Brain microvascular endothelial cell (primary cell): ENCODE data around the gene BABAM2.

Experiments
- DNase-seq: peaks from one replicate; pipeline ENCODE4 v3.0.0-alpha.2; 2020
- H3K27ac ChIP-seq: fragments of 250-450 bp; sonication (Bioruptor Pico); 2 replicates; pipeline ENCODE4 v1.5.1; 2020; ENCODE audit warnings: mild to moderate bottlenecking, moderate library complexity
- H3K27me3 ChIP-seq: fragments of 250-450 bp; sonication (Bioruptor Pico); replicated peaks from 2 replicates; pipeline ENCODE4 v1.5.1; 2020; ENCODE audit warnings: mild to moderate bottlenecking
- H3K36me3 ChIP-seq: fragments of 250-450 bp; sonication (Bioruptor Pico); replicated peaks from 2 replicates; pipeline ENCODE4 v1.5.1; 2020; ENCODE audit warnings: mild to moderate bottlenecking
- H3K4me3 ChIP-seq: 2 replicates; pipeline ENCODE4 v1.5.1; 2011; ENCODE audit warnings: low read depth, mild to moderate bottlenecking, control low read depth, low read length, moderate library complexity
- in situ Hi-C: cut with HindIII; loops from 2 replicates; pipeline ENCODE4 v1.10.0; 2017; ENCODE audit warnings: low sequenced_read_pairs, low pct_ligation_motif_present
- TF ChIP-seq, protein P1 (sequence below): IDR thresholded peaks from 2 replicates; pipeline ENCODE4 v1.5.1; 2011; ENCODE audit warnings: low read depth, mild to moderate bottlenecking, moderate library complexity, low read length, control low read depth, inconsistent platforms; ENCODE audit errors: missing control alignments

BABAM2 gene

DNA sequence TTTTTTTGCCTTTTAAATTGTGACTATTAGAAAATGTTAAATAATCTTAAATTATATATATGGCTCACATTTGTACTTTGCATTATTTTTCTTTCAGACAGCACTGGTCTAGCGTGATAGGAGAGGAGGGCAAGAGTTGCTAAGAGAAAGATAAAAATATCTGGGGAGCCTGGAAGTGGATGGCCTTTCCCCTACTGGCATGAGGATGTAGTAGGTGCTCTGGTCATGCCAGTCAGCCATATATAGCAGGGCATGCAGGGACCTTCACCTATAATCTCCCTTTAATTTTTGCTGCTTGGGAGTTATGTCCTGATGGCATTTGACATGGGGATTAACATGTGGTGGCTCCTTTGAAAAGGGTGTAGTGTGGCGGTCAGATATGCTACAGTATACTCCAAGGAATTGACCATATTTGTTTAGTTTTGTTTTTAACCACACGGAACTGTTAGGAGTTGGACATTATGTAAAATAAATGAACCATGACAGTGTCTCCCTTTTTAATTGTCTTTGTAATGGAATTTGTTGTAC lies 144.7 kb downstream of the BABAM2 start:
- no peaks in the 10 kb centered on the region for H3K36me3 ChIP-seq
- in situ Hi-C loops = no loop called here
- H3K27me3 ChIP-seq = no peaks in the 10 kb centered on the region
- no peak overlapping the region for H3K4me3 ChIP-seq
- DNase-seq = no peak
- no peak overlapping the region for H3K27ac ChIP-seq
- TF ChIP-seq, protein P1, sequence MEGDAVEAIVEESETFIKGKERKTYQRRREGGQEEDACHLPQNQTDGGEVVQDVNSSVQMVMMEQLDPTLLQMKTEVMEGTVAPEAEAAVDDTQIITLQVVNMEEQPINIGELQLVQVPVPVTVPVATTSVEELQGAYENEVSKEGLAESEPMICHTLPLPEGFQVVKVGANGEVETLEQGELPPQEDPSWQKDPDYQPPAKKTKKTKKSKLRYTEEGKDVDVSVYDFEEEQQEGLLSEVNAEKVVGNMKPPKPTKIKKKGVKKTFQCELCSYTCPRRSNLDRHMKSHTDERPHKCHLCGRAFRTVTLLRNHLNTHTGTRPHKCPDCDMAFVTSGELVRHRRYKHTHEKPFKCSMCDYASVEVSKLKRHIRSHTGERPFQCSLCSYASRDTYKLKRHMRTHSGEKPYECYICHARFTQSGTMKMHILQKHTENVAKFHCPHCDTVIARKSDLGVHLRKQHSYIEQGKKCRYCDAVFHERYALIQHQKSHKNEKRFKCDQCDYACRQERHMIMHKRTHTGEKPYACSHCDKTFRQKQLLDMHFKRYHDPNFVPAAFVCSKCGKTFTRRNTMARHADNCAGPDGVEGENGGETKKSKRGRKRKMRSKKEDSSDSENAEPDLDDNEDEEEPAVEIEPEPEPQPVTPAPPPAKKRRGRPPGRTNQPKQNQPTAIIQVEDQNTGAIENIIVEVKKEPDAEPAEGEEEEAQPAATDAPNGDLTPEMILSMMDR = no peak

DNA sequence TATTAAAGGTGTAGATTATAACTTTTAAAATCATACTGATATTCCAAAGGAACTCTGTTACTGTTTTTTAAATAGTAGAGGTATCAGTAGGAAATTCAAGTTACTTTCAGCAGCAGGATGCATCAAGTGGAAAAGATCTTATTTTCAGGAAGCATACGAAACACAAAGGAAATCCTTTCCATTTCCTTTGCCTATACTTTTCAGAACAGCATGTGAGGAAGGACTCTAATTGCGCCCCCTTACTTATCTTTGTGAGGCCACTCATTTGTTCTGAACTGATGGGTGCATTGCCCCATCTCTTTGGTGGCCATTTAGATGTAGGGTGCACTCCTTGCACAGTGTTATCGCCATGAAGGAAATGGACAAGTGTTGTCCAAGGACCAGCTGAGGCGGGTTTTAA lies 145.3 kb downstream of the BABAM2 start:
- no peak for DNase-seq
- Histone ChIP-seq H3K27ac (no peak overlapping the region), H3K4me3 (no peak overlapping the region), H3K27me3 (no peaks in the 10 kb centered on the region), H3K36me3 (no peaks in the 10 kb centered on the region)
- TF ChIP-seq, protein P1 = no peak
- in situ Hi-C loops = no loop called here

DNA sequence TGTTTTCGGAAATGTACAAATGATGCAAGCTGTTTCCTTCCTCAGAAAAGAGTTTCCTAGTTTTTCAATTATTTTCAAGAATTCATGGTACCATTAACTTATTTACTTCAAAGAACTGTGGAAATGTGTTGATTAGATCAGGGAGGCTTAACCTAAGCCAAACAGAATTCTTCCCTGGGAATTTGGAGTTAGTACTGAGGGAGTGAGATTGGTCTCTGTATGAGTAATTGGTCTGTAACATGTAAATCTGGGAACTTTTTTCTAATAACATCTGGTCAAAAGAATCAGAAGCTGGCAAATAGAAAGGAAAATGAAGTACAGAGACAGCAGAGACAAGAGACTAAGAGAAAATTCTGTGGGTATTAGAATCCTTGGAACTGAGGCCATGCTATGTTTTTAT lies 145.8 kb downstream of the BABAM2 start:
- H3K27me3 ChIP-seq = no peaks in the 10 kb centered on the region
- in situ Hi-C loops = no loop called here
- TF ChIP-seq, protein P1 = no peak
- DNase-seq = no peak
- H3K36me3 ChIP-seq = no peaks in the 10 kb centered on the region
- H3K4me3 ChIP-seq = no peak overlapping the region
- no peak overlapping the region for H3K27ac ChIP-seq

DNA sequence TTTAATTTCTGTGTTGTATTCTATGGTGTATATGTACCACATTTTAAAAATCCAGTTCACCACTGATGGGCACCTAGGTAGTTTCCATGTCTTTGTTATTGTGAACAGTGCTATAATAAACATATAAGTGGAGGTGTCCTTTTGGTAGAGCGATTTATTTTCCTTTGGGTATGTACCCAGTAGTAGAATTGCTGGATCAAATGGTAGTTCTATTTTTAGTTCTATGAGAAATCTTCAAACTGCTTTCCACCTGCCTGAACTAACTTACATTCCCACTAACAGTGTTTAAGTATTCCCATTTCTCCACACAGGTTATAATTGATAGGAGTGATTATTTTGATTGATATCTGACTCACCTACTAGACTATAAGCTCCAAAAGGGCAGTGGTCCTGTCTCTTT lies 148.2 kb downstream of the BABAM2 start:
- Histone ChIP-seq H3K27me3 (no peaks in the 10 kb centered on the region), H3K27ac (no peak overlapping the region)
- in situ Hi-C loops = no loop called here

DNA sequence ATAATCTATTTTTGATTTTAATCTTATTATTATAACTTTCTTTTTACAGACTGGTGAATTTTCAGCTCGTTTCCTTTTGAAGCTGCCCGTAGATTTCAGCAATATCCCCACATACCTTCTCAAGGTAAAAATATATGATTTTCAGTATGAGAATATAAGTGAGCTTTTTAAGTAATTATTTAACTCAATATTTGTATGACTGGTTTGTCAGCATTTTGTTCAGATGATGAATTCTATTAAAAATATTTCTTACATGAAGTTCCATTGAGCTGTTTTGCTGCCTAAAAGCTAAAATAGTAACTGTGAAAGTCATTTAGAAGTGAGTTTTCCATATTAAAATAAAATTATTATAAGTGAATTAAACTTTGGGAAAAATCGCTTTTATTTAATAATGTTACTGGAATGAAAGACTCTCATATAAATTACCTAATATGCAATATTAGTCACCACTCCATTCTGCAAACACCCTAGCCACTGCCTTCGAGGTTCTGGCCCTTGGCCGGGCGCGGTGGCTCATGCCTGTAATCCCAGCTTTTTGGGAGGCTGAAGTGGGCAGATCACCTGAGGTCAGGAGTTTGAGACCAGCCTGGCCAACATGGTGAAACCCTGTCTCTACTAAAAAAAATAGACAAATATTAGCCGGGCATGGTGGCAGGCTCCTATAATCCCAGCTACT lies 155.3 kb downstream of the BABAM2 start:
- Histone ChIP-seq H3K27ac (no peak overlapping the region), H3K4me3 (no peak overlapping the region), H3K36me3 (no peaks in the 10 kb centered on the region), H3K27me3 (no peaks in the 10 kb centered on the region)
- DNase-seq = no peak
- in situ Hi-C loops = no loop called here
- TF ChIP-seq, protein P1 = no peak

More for the DNA sequence above, 148.2 kb downstream of the BABAM2 start:
- TF ChIP-seq, protein P1 = no peak
- H3K4me3 ChIP-seq = no peak overlapping the region
- H3K36me3 ChIP-seq = no peaks in the 10 kb centered on the region
- no peak for DNase-seq

DNA sequence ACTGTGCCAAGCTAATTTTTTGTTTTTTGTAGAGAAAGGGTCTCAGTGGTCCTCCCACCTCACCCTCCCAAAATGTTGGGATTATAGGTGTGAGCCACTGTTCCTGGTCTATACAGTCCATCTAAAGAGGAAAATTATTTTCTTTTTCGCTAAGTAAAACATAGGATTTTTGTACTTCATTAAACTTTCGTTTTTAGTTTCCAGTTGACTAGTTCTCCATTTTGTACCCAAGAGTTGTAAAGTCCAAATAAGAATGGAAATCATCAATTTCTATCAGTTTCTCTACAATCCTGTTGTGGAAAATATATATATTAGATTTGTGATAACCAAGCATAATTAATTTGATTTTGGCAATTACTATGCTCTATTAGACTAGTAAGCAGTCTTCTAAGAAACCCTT lies 156.4 kb downstream of the BABAM2 start:
- Histone ChIP-seq H3K27me3 (no peaks in the 10 kb centered on the region), H3K4me3 (no peak overlapping the region), H3K27ac (no peak overlapping the region), H3K36me3 (no peaks in the 10 kb centered on the region)
- TF ChIP-seq, protein P1 = no peak
- DNase-seq = no peak
- in situ Hi-C loops = no loop called here
